GM15510 (cell line): ENCODE results near the gene MUC2.

Source experiments
- POLR2A ChIP-seq: IDR thresholded peaks from 3 replicates; pipeline ENCODE4 v1.6.1; 2011; ENCODE audit warnings: borderline replicate concordance; ENCODE audit not compliant: insufficient read length; ENCODE audit errors: extremely low read depth

The MUC2 gene

GRCh38 chr11:1105183-1105565 is 30.5 kb downstream of the MUC2 start:
- no peak for TF ChIP-seq POLR2A

- TF ChIP-seq POLR2A, result no peak
These were observed 31.7 kb downstream of the MUC2 start for GRCh38 chr11:1106387-1106786.

- no peak for TF ChIP-seq POLR2A
These were observed 32.9 kb downstream of the MUC2 start for GRCh38 chr11:1107316-1108245.

- TF ChIP-seq POLR2A, result no peak
These were observed 33.7 kb downstream of the MUC2 start for GRCh38 chr11:1108246-1108900.

GRCh38 chr11:1109101-1109917 is 34.6 kb downstream of the MUC2 start:
- no peak for TF ChIP-seq POLR2A

- TF ChIP-seq POLR2A, result no peak
These were observed 35.4 kb downstream of the MUC2 start for GRCh38 chr11:1109918-1110705.

GRCh38 chr11:1111545-1112212 is 37.0 kb downstream of the MUC2 start:
- TF ChIP-seq POLR2A, result no peak

GRCh38 chr11:1112351-1113191 is 37.9 kb downstream of the MUC2 start:
- no peak for TF ChIP-seq POLR2A

- TF ChIP-seq POLR2A, result no peak
These were observed 38.9 kb downstream of the MUC2 start for GRCh38 chr11:1113405-1114201.

GRCh38 chr11:1116104-1116503 is 41.4 kb downstream of the MUC2 start:
- TF ChIP-seq POLR2A, result no peak

GRCh38 chr11:1116666-1117390 is 42.2 kb downstream of the MUC2 start:
- no peak for TF ChIP-seq POLR2A
